Keratinocyte (primary cell): ENCODE measurements around the gene LHCGR.

ENCODE experiments used
- EZH2 ChIP-seq: IDR thresholded peaks from one replicate; pipeline ENCODE4 v1.6.1; 2012; ENCODE audit warnings: inconsistent platforms, mild to moderate bottlenecking, low read length, moderate library complexity
- TF ChIP-seq, protein P1 (sequence below), 3 experiments: IDR thresholded peaks in 1 of 3; conservative IDR thresholded peaks in 1 of 3; optimal IDR thresholded peaks in 1 of 3; 2 replicates in 2 of 3; 3 replicates in 1 of 3; pipeline versions ENCODE3 to v1.5.1; 2011; ENCODE audit warnings: low read length in 3 of 3, mild to moderate bottlenecking in 3 of 3, moderate library complexity in 2 of 3, control low read depth in 1 of 3, inconsistent platforms in 1 of 3; ENCODE audit not compliant: insufficient read depth in 2 of 3; ENCODE audit errors: extremely low read depth in 1 of 3

GRCh38 chr2:48733067-48733503 lies 22.4 kb downstream of the LHCGR start:
- TF ChIP-seq, protein P1, sequence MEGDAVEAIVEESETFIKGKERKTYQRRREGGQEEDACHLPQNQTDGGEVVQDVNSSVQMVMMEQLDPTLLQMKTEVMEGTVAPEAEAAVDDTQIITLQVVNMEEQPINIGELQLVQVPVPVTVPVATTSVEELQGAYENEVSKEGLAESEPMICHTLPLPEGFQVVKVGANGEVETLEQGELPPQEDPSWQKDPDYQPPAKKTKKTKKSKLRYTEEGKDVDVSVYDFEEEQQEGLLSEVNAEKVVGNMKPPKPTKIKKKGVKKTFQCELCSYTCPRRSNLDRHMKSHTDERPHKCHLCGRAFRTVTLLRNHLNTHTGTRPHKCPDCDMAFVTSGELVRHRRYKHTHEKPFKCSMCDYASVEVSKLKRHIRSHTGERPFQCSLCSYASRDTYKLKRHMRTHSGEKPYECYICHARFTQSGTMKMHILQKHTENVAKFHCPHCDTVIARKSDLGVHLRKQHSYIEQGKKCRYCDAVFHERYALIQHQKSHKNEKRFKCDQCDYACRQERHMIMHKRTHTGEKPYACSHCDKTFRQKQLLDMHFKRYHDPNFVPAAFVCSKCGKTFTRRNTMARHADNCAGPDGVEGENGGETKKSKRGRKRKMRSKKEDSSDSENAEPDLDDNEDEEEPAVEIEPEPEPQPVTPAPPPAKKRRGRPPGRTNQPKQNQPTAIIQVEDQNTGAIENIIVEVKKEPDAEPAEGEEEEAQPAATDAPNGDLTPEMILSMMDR (optimal IDR thresholded peaks at IDR 0.05 in 1 of 3, IDR thresholded peaks at IDR 0.05 in 1 of 3, conservative IDR thresholded peaks at IDR 0.05 in 1 of 3; ENCODE audit: extremely low read depth in 1 of 3, insufficient read depth in 2 of 3, low read length in 3 of 3), result no peak
- TF ChIP-seq EZH2, result no peak
